H1 (cell line): ENCODE measurements around the gene SPTB.

Experiments
- EZH2 ChIP-seq: fragments of 200-600 bp; sonication (generic); IDR thresholded peaks from 2 replicates; pipeline ENCODE4 v1.7.1; 2012; ENCODE audit warnings: low read depth, mild to moderate bottlenecking, moderate library complexity, low read length, inconsistent platforms; ENCODE audit not compliant: severe bottlenecking
- POLR2A ChIP-seq, 2 experiments: IDR thresholded peaks; 1 replicate in 1 of 2; 2 replicates in 1 of 2; pipeline ENCODE4 v1.6.1; 2011; ENCODE audit warnings: low read depth in 2 of 2, low read length in 2 of 2, mild to moderate bottlenecking in 2 of 2; ENCODE audit errors: control extremely low read depth in 1 of 2
- POLR2AphosphoS5 ChIP-seq: IDR thresholded peaks from 2 replicates; pipeline ENCODE4 v1.6.1; 2011; ENCODE audit warnings: low read depth, low read length
- ZNF274 ChIP-seq: IDR thresholded peaks from 2 replicates; pipeline ENCODE4 v1.7.0; 2012; ENCODE audit warnings: low read length, borderline replicate concordance; ENCODE audit errors: extremely low read depth
- TF ChIP-seq, protein P1 (sequence below): IDR thresholded peaks from 2 replicates; pipeline ENCODE4 v1.6.1; 2011; ENCODE audit warnings: low read depth, mild to moderate bottlenecking, low read length; ENCODE audit not compliant: insufficient read depth

DNA sequence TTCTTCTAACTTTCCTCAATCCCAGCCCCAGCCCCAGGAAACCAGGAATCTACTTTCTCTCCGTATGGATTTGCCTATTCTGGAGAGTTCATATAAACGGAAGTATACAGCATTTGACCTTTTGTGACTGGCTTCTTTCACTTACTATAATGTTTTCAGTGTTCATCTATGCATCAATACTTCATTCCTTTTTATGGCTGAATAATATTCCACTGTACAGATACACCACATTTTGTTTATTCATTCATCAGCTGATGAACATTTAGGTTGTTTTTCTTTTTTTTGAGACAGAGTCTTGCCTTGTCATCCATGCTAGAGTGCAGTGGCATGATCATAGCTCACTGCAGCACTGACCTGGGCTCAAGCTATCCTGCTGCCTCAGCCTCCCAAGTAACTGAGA is 179.4 kb downstream of the SPTB start:
- TF ChIP-seq POLR2AphosphoS5 (no peak), POLR2A (IDR thresholded peaks at IDR 0.05; ENCODE audit: control extremely low read depth in 1 of 2, low read depth in 2 of 2, low read length in 2 of 2) (no peak), ZNF274 (no peak), EZH2 (no peak)
- TF ChIP-seq, protein P1, sequence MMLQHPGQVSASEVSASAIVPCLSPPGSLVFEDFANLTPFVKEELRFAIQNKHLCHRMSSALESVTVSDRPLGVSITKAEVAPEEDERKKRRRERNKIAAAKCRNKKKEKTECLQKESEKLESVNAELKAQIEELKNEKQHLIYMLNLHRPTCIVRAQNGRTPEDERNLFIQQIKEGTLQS, result no peak
